ENCODE measurements around the gene NAT16. TPM values are rescaled to one million over a fixed set of nuclear protein-coding genes. Genes with fewer than 3 reads are reported as not detected.

NAT16 gene
- total RNA-seq, 2 experiments from 2014 or later = not detected

- Histone ChIP-seq H3K27me3 (ENCODE audit: control insufficient read depth in 1 of 2, insufficient read depth in 2 of 2, low read length in 2 of 2) (peaks cover 7 to 10% of the 10 kb centered on the region in 2 experiments), H3K9me3 (ENCODE audit: control insufficient read depth in 1 of 2, insufficient read depth in 1 of 2, low read length in 2 of 2) (no peaks in the 10 kb centered on the region), H3K4me1 (ENCODE audit: insufficient read depth, low read length) (peaks cover 10% of the 10 kb centered on the region), H3K36me3 (ENCODE audit: insufficient read depth, low read length) (no peaks in the 10 kb centered on the region), H3K4me3 (ENCODE audit: low read length) (no peak overlapping the region), H3K27ac (ENCODE audit: low read depth in 1 of 2, low read length in 2 of 2) (no peak overlapping the region)
- ATAC-seq (ENCODE audit: poor library complexity) = no peak
- Mint-ChIP-seq H3K27ac (no peak overlapping the region), H3K36me3 (ENCODE audit: low read depth) (no peaks in the 10 kb centered on the region), H3K4me1 (ENCODE audit: low read depth) (peaks cover 3% of the 10 kb centered on the region), H3K9me3 (no peaks in the 10 kb centered on the region), H3K4me3 (no peak overlapping the region), H3K27me3 (peaks cover 29% of the 10 kb centered on the region)
- no peak for DNase-seq
- ChIA-PET POLR2A (no interaction called here), CTCF (no interaction called here)
- TF ChIP-seq, protein P1, sequence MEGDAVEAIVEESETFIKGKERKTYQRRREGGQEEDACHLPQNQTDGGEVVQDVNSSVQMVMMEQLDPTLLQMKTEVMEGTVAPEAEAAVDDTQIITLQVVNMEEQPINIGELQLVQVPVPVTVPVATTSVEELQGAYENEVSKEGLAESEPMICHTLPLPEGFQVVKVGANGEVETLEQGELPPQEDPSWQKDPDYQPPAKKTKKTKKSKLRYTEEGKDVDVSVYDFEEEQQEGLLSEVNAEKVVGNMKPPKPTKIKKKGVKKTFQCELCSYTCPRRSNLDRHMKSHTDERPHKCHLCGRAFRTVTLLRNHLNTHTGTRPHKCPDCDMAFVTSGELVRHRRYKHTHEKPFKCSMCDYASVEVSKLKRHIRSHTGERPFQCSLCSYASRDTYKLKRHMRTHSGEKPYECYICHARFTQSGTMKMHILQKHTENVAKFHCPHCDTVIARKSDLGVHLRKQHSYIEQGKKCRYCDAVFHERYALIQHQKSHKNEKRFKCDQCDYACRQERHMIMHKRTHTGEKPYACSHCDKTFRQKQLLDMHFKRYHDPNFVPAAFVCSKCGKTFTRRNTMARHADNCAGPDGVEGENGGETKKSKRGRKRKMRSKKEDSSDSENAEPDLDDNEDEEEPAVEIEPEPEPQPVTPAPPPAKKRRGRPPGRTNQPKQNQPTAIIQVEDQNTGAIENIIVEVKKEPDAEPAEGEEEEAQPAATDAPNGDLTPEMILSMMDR (IDR thresholded peaks at IDR 0.05) = no peak
- intact Hi-C loops (cut with DNase I, micrococcal nuclease) = no loop called here
Observed at GRCh38 chr7:101195884-101196283, 15.8 kb upstream of the NAT16 start.

- H3K36me3 Mint-ChIP-seq (ENCODE audit: low read depth) = no peaks in the 10 kb centered on the region
- no peaks in the 10 kb centered on the region for H3K36me3 ChIP-seq (ENCODE audit: insufficient read depth, low read length)
- H3K9me3 ChIP-seq (ENCODE audit: control insufficient read depth in 1 of 2, insufficient read depth in 1 of 2, low read length in 2 of 2) = no peaks in the 10 kb centered on the region
- H3K4me3 Mint-ChIP-seq = no peak overlapping the region
- H3K9me3 Mint-ChIP-seq = no peaks in the 10 kb centered on the region
- no peak for ATAC-seq (ENCODE audit: poor library complexity)
- H3K27me3 ChIP-seq (ENCODE audit: control insufficient read depth in 1 of 2, insufficient read depth in 2 of 2, low read length in 2 of 2) = peaks cover 0 to 4% of the 10 kb centered on the region in 2 experiments
- H3K27ac ChIP-seq (ENCODE audit: low read depth in 1 of 2, low read length in 2 of 2) = no peak overlapping the region
- H3K27me3 Mint-ChIP-seq = peaks cover 29% of the 10 kb centered on the region
- TF ChIP-seq, protein P1 (IDR thresholded peaks at IDR 0.05) = no peak
- H3K4me1 Mint-ChIP-seq (ENCODE audit: low read depth) = no peaks in the 10 kb centered on the region
- no peak overlapping the region for H3K27ac Mint-ChIP-seq
- ChIA-PET CTCF (no interaction called here), POLR2A (no interaction called here)
- peaks cover 6% of the 10 kb centered on the region for H3K4me1 ChIP-seq (ENCODE audit: insufficient read depth, low read length)
- intact Hi-C loops (cut with DNase I, micrococcal nuclease) = no loop called here
- DNase-seq = no peak
- no peak overlapping the region for H3K4me3 ChIP-seq (ENCODE audit: low read length)
Observed at GRCh38 chr7:101189109-101189508, 9.0 kb upstream of the NAT16 start.

DNA sequence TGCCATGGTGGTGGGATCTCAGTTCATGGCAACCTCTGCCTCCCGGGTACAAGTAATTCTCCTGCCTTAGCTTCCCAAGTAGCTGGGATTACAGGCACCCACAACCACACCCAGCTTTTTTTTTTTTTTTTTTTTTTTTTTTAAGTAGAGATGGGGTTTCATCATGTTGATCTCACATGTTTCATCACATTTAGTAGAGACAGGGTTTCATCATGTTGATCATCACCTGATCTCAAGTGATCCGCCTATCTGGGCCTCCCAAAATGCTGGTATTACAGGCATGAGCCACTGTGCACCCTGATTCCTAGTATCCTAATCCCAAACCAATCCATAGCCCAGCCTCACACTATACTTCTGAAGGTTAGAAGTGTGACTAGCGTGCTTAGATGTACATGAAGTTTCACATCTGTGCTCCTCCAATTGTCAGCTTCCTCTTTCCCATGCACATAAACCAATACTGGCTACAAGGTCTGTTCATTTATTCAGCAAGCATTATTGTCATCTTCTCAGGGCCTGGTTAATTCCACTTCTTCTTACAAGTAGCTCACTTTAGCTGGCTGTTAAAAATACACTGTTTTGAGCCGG, 6.8 kb upstream of the NAT16 start:
- H3K9me3 ChIP-seq (ENCODE audit: control insufficient read depth in 1 of 2, insufficient read depth in 1 of 2, low read length in 2 of 2) = no peaks in the 10 kb centered on the region
- ChIA-PET POLR2A (no interaction called here), CTCF (interaction anchor here (0.5 to 1.6 kb wide), 2 partner anchors 13 to 43 kb away, joined by 4 read pairs; no protein-coding TSS in a partner anchor)
- Mint-ChIP-seq H3K36me3 (ENCODE audit: low read depth) (no peaks in the 10 kb centered on the region), H3K9me3 (no peaks in the 10 kb centered on the region), H3K4me1 (ENCODE audit: low read depth) (no peaks in the 10 kb centered on the region), H3K4me3 (no peak overlapping the region), H3K27me3 (peaks cover 35% of the 10 kb centered on the region), H3K27ac (no peak overlapping the region)
- intact Hi-C loops (cut with DNase I, micrococcal nuclease) = no loop called here
- no peak overlapping the region for H3K4me3 ChIP-seq (ENCODE audit: low read length)
- DNase-seq (no peak), ATAC-seq (ENCODE audit: poor library complexity) (no peak)
- TF ChIP-seq, protein P1 (IDR thresholded peaks at IDR 0.05) = no peak
- peaks cover 8 to 14% of the 10 kb centered on the region in 2 experiments for H3K27me3 ChIP-seq (ENCODE audit: control insufficient read depth in 1 of 2, insufficient read depth in 2 of 2, low read length in 2 of 2)
- no peaks in the 10 kb centered on the region for H3K36me3 ChIP-seq (ENCODE audit: insufficient read depth, low read length)
- peaks cover 4% of the 10 kb centered on the region for H3K4me1 ChIP-seq (ENCODE audit: insufficient read depth, low read length)
- no peak overlapping the region for H3K27ac ChIP-seq (ENCODE audit: low read depth in 1 of 2, low read length in 2 of 2)

All from CD4-positive, alpha-beta T cell (primary cell).